ENCODE data around the gene NCF2.
"Not testable (repeated sequence)": the region's sequence is repeated elsewhere in the genome, so short reads cannot be mapped to it uniquely, and the experiment has no call there.

Gene NCF2, protein sequence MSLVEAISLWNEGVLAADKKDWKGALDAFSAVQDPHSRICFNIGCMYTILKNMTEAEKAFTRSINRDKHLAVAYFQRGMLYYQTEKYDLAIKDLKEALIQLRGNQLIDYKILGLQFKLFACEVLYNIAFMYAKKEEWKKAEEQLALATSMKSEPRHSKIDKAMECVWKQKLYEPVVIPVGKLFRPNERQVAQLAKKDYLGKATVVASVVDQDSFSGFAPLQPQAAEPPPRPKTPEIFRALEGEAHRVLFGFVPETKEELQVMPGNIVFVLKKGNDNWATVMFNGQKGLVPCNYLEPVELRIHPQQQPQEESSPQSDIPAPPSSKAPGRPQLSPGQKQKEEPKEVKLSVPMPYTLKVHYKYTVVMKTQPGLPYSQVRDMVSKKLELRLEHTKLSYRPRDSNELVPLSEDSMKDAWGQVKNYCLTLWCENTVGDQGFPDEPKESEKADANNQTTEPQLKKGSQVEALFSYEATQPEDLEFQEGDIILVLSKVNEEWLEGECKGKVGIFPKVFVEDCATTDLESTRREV

DNA sequence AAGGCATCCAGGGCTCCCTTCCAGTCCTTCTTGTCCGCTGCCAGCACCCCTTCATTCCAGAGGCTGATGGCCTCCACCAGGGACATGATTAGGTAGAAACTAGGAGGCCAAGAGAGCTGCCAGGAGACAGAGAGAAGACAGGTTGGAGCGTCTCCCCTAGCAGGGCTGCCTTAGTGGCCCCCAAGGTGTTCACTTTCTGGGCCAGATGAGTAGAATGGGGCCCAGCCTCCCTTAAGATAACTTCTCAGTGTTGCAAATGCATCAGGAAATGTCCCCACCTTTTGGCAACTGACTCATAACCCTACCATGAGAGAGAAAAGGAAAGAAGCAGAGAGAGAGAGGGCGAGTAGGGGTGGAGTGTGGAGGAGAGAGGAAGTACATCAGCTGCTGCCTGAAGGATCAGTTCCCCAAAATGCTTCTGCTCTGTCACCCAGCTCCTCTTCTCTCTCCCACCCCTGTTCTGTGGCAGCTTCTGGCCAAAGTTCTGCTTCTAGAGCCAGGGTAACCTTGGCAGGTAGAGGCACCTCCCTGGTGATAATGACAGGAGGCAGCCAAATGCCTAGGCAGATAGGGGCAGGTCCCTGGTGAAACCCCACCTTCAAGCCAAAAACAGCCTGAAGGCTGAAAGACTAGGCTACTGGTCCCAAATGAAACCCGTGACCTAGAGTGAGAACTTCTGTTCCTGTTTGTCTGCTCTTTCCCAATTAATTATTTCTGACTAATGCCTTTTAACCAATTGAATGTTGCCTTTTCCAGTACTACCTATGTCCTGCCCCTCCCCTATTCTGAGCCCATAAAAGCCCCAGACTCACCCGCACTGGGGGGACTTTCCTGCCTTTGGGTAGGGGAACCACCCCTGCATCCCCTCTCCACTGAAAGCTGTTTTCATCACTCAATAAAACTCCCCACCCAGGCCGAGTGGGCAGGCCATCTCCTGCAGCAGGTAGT, at the start of gene NCF2:
NCF2 (minus strand) TSS at position 216 of the 948 bp plus-strand sequence; CDS start at position 86, 130 bp downstream.
- DNase-seq (ENCODE audit: low read depth), result no peak
- H3K4me3 ChIP-seq (ENCODE audit: low read depth, low read length), result no peak within 1 kb of the TSS

DNA sequence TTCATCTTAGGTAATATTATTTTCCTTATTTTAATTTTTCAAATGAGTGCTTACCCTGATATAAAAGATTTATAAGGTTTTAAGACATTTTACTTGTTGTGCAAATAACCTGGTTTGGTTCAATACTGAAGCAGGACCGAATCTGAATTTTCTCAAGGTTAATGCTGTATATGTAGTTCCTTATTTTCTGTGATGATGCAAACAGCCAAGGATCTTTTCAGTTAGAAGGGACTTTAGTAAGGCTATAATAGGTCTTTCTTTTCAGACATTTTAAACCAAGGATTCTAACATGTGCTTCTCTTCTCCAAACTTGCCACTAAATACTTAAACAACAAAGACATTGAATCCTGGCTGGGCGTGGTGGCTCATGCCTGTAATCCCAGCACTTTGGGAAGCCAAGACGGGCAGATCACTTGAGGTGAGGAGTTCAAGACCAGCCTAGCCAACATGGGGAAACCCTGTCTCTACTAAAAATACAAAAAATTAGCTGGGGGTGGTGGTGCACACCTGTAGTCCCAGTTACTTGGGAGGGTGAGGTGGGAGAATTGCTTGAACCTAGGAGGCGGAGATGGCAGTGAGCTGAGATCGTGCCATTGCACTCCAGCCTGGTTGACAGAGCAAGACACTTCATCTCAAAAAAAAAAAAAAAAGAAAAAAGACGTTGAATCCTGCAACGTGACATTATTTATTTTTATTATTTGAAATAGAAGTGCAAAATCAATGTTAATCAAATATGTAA, 48.6 kb upstream of the NCF2 start:
- H3K4me3 ChIP-seq (ENCODE audit: low read depth, low read length), result no peak overlapping the region
- no peak for DNase-seq (ENCODE audit: low read depth)

DNA sequence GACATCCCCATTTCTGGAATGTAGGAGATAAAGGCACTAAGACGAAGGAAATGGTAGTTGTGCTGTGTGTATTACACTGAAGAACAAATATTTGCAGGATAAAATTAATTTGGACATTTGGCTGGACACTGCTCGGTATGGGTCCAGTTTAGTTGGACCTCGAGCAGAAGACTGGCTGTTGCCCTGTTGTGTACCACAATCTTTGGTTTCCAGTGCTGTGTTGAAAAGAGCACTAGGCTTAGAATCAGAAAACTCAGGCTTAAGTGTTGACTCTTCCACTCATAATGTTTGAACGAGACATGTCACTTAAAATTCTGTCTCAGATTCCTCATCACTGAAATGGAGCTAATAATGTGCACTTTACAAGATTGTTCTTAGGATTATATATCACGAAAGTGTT, 46.5 kb upstream of the NCF2 start:
- H3K4me3 ChIP-seq (ENCODE audit: low read depth, low read length), result peak overlapping the region; percentile 82
- DNase-seq (ENCODE audit: low read depth), result no peak

DNA sequence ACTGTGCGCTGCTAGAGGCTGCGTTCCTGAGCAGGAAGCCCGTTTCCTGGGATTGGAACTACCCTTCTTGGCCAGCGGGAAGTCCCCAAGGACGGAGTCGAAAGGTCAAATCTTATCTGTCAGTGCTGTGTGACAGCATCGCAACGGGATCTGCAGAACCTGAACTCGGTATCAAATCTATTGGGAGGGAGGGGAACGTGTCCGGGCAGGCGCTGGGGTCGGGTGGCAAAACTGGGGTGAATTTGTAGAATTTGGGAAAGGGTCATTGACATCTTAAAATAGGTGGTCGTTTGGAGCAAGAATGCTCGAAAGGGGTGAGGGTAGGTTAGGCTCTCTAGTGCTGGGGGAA, 46.0 kb upstream of the NCF2 start:
- DNase-seq (ENCODE audit: low read depth), result no peak
- H3K4me3 ChIP-seq (ENCODE audit: low read depth, low read length), result peak overlapping the region; percentile 82

DNA sequence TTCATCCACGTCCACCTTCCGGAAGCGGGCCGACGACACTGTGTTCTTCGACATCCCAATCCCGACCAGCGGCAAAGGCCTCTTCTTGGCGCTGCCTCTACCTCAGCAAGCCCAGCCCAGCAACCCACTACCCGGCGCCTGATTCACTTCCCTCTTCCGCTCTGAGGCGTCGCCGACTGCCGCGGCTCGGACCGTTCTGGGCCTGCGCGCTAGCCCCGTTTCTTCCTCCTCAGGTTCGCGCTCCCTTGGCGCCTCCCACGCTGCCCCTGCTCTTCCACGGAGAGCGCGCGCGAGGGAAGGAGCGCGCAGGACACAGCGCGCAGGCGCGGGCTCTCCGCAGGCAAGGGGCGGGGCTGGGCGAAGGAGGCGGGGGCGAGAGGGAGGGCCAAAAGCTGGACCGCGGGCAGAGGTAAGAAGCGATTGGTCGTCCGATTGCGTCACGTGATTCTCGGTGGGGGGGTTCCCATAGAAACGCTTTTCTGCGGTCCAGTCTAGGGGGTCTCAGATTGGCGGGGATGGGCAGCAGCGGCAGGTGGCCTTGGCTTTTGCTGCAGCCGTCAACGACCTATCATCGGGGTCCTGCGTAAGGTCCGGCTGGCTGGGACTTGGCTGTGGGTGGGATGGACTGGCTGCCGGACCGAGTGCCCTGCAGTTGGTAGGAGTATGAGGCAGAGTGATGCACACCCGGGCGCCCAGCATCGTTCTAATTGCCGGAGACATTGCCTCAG, 45.5 kb upstream of the NCF2 start, which contains the start of gene ARPC5:
ARPC5 (minus strand) TSS at position 178 of the 728 bp plus-strand sequence; CDS start at position 54, 124 bp downstream.
- peak within 1 kb of the TSS; percentile 82 for H3K4me3 ChIP-seq (ENCODE audit: low read depth, low read length)
- peak; percentile 94 for DNase-seq (ENCODE audit: low read depth)

DNA sequence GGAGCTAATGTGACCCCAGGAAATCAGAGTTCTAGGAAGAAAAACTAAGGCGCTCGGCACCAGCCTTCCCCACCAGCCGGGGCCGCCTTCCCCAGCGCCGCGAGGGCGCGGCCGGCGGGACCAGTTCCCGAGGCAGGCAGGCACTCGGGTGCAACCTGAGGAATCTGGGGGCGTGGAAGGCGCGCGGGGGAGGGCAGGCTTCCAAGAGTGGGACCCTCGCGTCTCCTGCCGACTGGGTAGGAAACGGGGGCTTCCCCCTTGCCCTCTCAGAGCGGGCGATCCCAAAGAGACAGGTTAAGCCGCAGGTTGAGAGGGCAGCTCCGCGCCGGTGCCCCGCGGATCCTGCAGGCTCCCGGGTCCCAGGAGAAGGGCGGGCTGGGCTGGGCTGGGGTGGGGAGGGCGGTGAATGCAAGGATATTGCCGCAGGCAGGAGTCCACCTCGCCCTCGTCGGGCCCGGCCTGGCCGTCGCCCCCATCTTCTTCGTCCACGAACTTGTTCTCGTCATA, 44.9 kb upstream of the NCF2 start:
- H3K4me3 ChIP-seq (ENCODE audit: low read depth, low read length), result peak overlapping the region; percentile 82
- DNase-seq (ENCODE audit: low read depth), result no peak

DNA sequence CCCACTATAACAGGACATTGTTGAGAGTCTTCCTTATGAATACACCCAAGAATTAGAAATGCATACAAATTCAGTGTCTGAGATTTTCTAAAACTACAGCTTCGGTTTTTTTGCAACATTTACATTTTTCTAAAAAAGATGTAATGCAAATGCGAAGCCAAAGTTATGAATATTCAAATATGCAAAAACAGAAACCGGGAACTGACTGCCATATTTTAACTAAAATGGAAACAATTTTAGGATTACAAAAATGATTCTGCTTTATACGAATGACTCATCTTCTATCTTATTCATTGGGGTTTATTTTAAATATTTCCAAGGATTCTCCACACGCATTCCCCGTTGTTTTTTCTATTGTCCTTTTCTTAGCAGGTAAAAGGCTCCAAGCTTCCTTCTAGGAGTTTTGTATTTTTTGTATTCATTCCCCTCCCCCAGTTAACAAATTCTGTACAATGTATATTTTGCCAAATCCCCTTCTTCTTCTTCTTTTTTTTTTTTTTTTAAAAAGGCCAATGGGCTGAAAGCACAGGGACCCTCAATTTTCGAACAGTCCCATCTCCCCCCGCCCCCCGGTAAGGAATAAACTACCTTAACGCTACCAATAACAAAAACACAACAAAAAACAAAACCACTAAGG, 44.3 kb upstream of the NCF2 start:
- no peak for DNase-seq (ENCODE audit: low read depth)
- H3K4me3 ChIP-seq (ENCODE audit: low read depth, low read length), result peak overlapping the region; percentile 82

DNA sequence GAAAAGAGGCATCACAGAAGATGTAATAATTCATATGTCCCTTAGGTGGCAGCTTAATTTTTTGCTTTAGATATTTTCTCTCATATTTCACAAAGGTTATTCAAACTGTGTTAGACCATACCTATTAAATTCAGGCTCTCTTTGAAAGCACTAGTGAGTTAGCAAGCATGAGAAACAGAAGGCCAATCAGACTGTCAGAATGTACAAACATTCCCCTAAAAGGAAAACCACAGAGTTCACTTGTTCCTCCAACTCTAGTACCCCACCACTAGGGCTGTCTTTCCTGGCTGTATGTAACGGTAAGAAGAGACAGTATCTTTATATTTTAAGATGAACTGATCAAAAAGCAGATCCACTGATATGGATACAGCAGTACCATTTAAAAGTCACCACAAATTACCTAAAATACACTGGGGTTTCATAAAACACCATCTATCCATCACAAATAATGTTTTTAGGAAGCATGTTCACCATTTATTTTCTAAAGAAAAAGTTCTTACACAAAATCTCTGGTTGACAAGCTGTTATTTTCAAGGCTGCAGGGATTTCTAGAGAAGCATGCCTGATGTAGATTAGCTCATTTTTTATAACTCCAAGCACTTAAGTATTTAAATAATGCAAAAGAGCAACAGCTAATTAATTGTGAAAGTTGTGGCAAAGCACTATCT, 43.6 kb upstream of the NCF2 start:
- DNase-seq (ENCODE audit: low read depth), result peak; percentile 71

DNA sequence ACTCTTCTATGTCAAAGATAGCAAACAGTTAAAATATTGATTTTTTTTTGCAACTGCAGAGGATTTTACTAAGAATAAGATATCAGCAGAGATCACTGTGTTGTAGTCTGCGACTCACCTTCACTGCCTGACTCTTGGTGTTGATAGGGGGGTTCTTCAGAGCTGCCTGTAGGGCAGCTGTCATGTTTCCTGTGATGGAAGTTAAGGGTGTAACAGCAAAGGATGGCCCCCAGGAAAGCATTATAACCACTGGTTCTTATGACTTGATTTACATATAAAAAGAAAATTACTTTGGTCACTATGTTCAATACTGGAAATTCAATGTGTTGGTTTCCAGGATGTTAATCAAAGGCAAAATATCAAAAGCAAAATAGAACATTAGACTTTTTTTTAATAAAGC, 42.7 kb upstream of the NCF2 start:
- DNase-seq (ENCODE audit: low read depth), result no peak

More for the DNA sequence above, 43.6 kb upstream of the NCF2 start:
- peak overlapping the region; percentile 82 for H3K4me3 ChIP-seq (ENCODE audit: low read depth, low read length)

DNA sequence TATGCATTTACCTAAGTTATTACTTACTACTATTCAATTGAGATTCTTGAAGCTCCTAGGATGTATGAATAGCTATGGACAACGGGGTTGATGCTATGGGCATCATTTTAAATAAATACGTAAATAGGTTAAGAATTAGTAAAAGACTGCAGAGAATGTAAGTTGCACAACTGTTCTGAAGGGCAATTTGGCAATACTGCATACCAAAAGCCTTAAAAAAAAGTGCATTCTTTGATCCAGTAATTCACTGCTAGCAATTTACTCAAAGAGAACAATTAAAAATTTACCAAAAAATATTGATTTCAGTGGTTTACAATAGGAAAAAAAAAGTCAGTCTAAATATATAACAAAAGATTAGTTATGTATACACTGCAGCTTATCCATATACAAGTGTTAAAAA, 41.9 kb upstream of the NCF2 start:
- H3K4me3 ChIP-seq (ENCODE audit: low read depth, low read length), result no peak overlapping the region
- DNase-seq (ENCODE audit: low read depth), result peak; percentile 33

More for the DNA sequence above, 42.7 kb upstream of the NCF2 start:
- H3K4me3 ChIP-seq (ENCODE audit: low read depth, low read length), result peak overlapping the region; percentile 82

DNA sequence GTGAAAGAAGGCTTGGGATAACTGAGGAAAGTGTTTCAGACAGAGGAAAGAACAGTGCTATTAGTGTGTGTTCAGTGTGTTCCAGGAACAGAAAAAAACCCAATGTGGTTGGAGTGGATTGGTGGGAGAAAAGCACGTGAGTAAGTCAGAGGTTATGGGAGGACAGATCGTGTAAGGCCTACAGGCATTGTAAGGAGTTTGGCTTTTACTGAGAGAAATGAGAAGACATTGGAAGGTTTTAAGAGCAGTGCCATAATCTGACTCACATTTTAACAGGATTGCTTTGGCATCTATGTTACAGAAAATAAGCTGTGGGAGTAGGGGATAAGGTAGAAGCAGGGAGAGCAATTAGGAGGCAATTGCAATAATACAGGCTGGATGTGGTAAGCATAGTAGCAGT, 40.5 kb upstream of the NCF2 start:
- no peak for DNase-seq (ENCODE audit: low read depth)
- no peak overlapping the region for H3K4me3 ChIP-seq (ENCODE audit: low read depth, low read length)

DNA sequence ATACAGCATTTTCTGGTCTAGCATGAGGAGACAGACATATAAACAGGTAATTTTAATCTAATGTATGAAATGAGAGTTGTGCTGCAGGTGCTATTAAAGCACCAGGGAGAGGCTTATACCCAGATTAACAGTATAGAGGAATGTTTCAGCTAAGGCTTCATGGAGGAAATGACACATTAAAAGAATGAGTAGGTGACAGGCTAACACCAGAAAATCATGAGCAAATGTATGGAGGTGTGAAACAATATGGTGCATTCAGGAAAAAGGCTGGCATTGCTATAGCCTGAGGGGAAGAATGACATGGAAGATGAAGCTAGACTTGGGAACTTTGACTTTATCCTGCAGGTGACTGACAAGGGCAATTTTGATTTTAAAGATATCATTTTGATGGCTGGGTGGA, 38.3 kb upstream of the NCF2 start:
- DNase-seq (ENCODE audit: low read depth), result no peak
- no peak overlapping the region for H3K4me3 ChIP-seq (ENCODE audit: low read depth, low read length)

DNA sequence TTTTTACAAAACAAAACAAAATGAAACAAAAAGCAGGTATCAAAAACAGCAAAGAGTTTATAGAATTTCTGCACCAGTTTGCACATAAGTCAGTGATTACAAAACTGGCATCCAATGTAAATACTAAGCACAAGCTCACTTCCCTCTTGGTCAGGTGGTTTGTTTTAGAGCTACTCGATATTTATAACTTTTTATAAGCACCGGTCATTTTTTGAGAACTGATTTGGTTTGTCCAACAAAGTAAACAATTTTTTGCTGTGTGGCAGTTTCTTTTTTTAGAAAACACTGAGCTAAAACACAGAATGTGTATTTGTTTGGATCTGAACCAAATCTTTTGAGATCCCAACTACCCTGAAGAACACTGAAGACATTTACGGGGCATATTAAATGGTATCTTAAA, 36.0 kb upstream of the NCF2 start:
- not testable (repeated sequence) for H3K4me3 ChIP-seq (ENCODE audit: low read depth, low read length); DNase-seq (ENCODE audit: low read depth)

DNA sequence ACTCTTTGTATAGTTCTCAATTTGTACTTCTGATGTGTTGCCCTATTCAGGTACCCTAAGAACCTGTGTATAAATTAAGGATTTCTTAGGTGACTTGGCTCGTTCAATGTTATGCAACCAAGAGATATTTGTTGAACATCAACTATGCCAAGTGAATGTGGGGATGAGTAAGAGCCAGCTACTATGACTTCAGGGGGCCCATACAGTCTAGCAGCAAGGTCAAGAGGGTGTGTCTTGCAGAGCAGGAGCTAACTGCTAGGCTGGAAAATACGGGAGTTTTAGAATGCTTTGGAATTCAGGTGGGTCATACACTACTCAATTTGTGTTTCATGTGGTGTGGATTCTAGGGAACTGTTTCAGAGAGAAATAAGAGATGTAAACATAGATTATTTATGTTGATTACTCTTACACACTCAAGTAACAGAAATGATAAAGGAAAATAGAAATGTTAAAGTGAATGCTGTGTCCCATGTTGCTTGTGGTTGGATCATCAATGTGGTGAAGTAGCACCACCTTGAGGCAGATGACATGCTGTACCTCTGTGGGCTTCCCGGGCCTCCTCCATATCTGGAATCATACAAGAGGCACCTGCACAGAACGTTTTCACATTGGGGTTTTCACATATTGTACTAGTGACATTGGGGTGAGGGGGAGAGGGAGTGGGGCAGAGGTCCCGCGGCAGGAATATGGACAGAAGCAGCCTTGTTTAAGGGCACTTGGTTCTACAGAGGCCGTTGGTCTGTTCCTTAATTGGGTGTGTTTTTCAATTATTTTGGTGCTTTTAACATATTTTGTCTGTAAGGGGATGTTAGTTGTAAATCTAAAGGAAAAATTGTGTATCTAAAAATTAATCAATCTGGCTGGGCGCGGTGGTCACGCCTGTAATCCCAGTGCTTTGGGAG, 32.9 kb upstream of the NCF2 start:
- peak; percentile 37 for DNase-seq (ENCODE audit: low read depth)
- no peak overlapping the region for H3K4me3 ChIP-seq (ENCODE audit: low read depth, low read length)

DNA sequence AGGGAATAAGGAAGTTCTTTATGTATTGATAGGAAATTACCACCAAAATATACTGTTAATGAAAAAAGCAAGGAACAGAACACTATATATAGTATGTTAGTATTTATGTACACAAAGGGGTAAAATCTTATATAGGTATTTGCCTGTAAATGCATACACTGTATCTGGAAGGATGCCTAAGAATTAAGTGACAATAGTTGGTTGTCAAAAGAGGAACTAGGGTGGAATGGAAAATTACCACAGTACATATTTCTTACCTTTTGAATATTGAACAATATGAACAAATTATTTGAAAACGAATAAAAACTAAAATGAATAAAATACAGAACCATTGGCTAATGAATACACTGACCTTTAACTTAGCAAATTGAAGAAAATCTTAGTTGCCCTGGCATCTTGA, 31.8 kb upstream of the NCF2 start:
- no peak for DNase-seq (ENCODE audit: low read depth)
- H3K4me3 ChIP-seq (ENCODE audit: low read depth, low read length), result no peak overlapping the region

DNA sequence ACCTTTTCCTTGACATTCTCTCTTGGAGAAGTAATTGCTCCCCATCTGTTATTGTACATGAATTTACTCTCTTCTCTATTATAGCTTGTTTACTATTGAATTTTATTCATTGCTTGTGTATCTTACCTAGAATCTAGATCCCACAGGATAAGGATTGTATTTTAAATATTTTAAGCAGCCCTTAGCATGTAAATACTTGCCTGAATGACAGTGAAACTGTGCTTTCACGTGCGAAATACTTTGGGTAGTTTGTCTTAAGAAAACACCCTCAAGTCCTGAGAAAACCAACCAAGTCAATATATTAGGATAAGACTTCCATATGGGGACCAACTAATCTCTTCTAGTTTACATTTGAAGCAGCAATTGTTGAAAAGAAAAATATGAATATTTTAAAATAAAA, 30.1 kb upstream of the NCF2 start:
- no peak for DNase-seq (ENCODE audit: low read depth)
- no peak overlapping the region for H3K4me3 ChIP-seq (ENCODE audit: low read depth, low read length)

DNA sequence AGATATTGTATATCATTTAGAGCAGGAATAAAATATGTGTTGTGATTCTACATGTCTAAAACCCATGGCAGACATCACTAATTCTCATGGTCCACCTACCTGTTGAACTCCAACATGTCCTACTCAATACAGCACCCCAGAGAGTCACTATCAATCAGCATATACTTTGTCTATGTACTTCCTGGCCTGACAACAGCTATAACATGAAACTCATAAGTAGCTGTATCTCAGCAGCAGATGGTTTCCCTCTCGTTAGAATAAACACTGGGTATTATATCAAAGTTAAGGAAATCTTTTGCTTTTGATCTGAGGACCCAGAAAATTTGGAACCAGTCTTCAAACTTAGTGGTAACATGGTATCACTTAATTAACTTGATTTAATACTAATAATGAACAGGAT, 29.5 kb upstream of the NCF2 start:
- no peak overlapping the region for H3K4me3 ChIP-seq (ENCODE audit: low read depth, low read length)
- DNase-seq (ENCODE audit: low read depth), result no peak
